ENCODE data around the gene CNOT6.

DNA sequence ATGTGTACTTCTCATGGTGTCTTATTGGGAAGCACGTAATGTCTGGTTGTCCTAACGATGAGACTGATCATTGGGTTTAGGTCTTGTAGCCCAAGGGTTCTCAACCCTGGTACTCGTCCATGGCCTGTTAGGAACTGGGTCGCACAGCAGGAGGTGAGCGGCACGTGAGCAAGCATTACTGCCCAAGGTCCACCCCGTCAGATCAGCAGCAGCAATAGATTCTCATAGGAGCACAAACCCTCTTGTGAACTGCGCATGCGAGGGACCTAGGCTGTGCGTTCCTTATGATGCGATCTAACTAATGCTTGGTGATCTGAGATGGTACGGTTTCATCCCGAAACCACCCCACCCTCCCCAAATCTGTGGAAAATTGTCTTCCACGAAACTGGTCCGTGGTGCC, 33.5 kb downstream of the CNOT6 start:
- TF ChIP-seq, protein P1, sequence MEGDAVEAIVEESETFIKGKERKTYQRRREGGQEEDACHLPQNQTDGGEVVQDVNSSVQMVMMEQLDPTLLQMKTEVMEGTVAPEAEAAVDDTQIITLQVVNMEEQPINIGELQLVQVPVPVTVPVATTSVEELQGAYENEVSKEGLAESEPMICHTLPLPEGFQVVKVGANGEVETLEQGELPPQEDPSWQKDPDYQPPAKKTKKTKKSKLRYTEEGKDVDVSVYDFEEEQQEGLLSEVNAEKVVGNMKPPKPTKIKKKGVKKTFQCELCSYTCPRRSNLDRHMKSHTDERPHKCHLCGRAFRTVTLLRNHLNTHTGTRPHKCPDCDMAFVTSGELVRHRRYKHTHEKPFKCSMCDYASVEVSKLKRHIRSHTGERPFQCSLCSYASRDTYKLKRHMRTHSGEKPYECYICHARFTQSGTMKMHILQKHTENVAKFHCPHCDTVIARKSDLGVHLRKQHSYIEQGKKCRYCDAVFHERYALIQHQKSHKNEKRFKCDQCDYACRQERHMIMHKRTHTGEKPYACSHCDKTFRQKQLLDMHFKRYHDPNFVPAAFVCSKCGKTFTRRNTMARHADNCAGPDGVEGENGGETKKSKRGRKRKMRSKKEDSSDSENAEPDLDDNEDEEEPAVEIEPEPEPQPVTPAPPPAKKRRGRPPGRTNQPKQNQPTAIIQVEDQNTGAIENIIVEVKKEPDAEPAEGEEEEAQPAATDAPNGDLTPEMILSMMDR (IDR thresholded peaks at IDR 0.05), result no peak
- TF ChIP-seq POLR2A (IDR thresholded peaks at IDR 0.05), result no peak

All from thyroid gland (tissue), 4 donors.